Astrocyte (in vitro differentiated cells and primary cell): ENCODE measurements around the gene CNTNAP2. TPM values are rescaled to one million over a fixed set of nuclear protein-coding genes. Genes with fewer than 3 reads are reported as not detected.

Experiments used
- DNase-seq: peaks from one replicate; pipeline ENCODE4 v3.0.0-alpha.2; 2010; ENCODE audit warnings: low read depth
- FAIRE-seq: peaks from 2 replicates; lab custom pipeline; 2011; peaks lifted over from hg19 to GRCh38; lab: Jason Lieb, UNC
- H2AFZ ChIP-seq: 2 replicates; pipeline ENCODE4 v1.6.0; 2012; ENCODE audit warnings: low read depth, low read length, inconsistent platforms
- H3K27ac ChIP-seq: 2 replicates; pipeline ENCODE4 v1.5.1; 2011; ENCODE audit warnings: low read depth, low read length, inconsistent platforms
- H3K27me3 ChIP-seq: 2 replicates; pipeline ENCODE4 v1.6.0; 2011; ENCODE audit warnings: low read length, inconsistent platforms; ENCODE audit not compliant: insufficient read depth
- H3K36me3 ChIP-seq: 2 replicates; pipeline ENCODE4 v1.5.1; 2011; ENCODE audit warnings: low read length, inconsistent platforms; ENCODE audit not compliant: insufficient read depth
- H3K4me1 ChIP-seq: 2 replicates; pipeline ENCODE4 v1.5.1; 2011; ENCODE audit warnings: low read length, inconsistent platforms; ENCODE audit not compliant: insufficient read depth
- H3K4me2 ChIP-seq: 2 replicates; pipeline ENCODE4 v1.6.0; 2012; ENCODE audit warnings: low read length, inconsistent platforms
- H3K4me3 ChIP-seq: 2 replicates; pipeline ENCODE4 v1.5.1; 2011; ENCODE audit warnings: low read depth, mild to moderate bottlenecking, low read length, inconsistent platforms; ENCODE audit not compliant: insufficient read depth
- H3K79me2 ChIP-seq: 2 replicates; pipeline ENCODE4 v1.6.0; 2012; ENCODE audit warnings: mild to moderate bottlenecking, low read length, inconsistent platforms; ENCODE audit not compliant: insufficient read depth
- H3K9ac ChIP-seq: 2 replicates; pipeline ENCODE4 v1.6.0; 2012; ENCODE audit warnings: mild to moderate bottlenecking, low read length, inconsistent platforms
- H3K9me3 ChIP-seq: 2 replicates; pipeline ENCODE4 v1.5.1; 2012; ENCODE audit warnings: low read depth, mild to moderate bottlenecking, low read length, inconsistent platforms; ENCODE audit not compliant: insufficient read depth
- H4K20me1 ChIP-seq: 2 replicates; pipeline ENCODE4 v1.6.0; 2012; ENCODE audit warnings: low read length, inconsistent platforms; ENCODE audit not compliant: insufficient read depth
- H3K27ac Mint-ChIP-seq: one replicate; pipeline ENCODE4 v1.8.0; 2021; ENCODE audit warnings: mild to moderate bottlenecking, mixed read lengths; ENCODE audit not compliant: unreplicated experiment
- H3K27me3 Mint-ChIP-seq: one replicate; pipeline ENCODE4 v1.8.0; 2021; ENCODE audit warnings: low read depth, mixed read lengths; ENCODE audit not compliant: unreplicated experiment
- H3K36me3 Mint-ChIP-seq: one replicate; pipeline ENCODE4 v1.8.0; 2021; ENCODE audit warnings: low read depth, mixed read lengths; ENCODE audit not compliant: unreplicated experiment
- H3K4me1 Mint-ChIP-seq: one replicate; pipeline ENCODE4 v1.8.0; 2021; ENCODE audit warnings: low read depth, mixed read lengths; ENCODE audit not compliant: unreplicated experiment
- H3K4me3 Mint-ChIP-seq: one replicate; pipeline ENCODE4 v1.8.0; 2021; ENCODE audit warnings: mild to moderate bottlenecking, moderate library complexity, mixed read lengths; ENCODE audit not compliant: unreplicated experiment
- H3K9me3 Mint-ChIP-seq: one replicate; pipeline ENCODE4 v1.8.0; 2021; ENCODE audit warnings: mild to moderate bottlenecking, mixed read lengths; ENCODE audit not compliant: unreplicated experiment
- CTCF ChIP-seq: IDR thresholded peaks from 2 replicates; pipeline ENCODE4 v1.5.1; 2011; ENCODE audit warnings: low read depth, mild to moderate bottlenecking, inconsistent platforms, low read length, moderate library complexity; ENCODE audit not compliant: insufficient read depth
- EZH2 ChIP-seq: IDR thresholded peaks from 2 replicates; pipeline ENCODE4 v1.6.1; 2012; ENCODE audit warnings: mild to moderate bottlenecking, low read length, inconsistent platforms; ENCODE audit not compliant: insufficient read depth
- total RNA-seq: library from RNA; stranded (reverse); gene quantifications from 2 replicates; pipeline ENCODE4 v1.2.1, GENCODE V29; 2021

CNTNAP2 gene
- total RNA-seq, 1 donor from 2014 or later: 20.0 TPM

- Mint-ChIP-seq H3K4me3 (no peak overlapping the region), H3K4me1 (peaks cover 7% of the 10 kb centered on the region), H3K27ac (no peak overlapping the region), H3K36me3 (no peaks in the 10 kb centered on the region), H3K27me3 (no peaks in the 10 kb centered on the region), H3K9me3 (no peaks in the 10 kb centered on the region)
- Histone ChIP-seq H3K4me3 (no peak overlapping the region), H3K79me2 (no peaks in the 10 kb centered on the region), H3K9me3 (no peaks in the 10 kb centered on the region), H3K9ac (no peak overlapping the region), H2AFZ (no peak overlapping the region), H3K36me3 (no peaks in the 10 kb centered on the region), H3K27me3 (no peaks in the 10 kb centered on the region), H3K4me2 (no peak overlapping the region), H3K4me1 (no peaks in the 10 kb centered on the region), H4K20me1 (no peaks in the 10 kb centered on the region), H3K27ac (no peak overlapping the region)
- no peak for FAIRE-seq
- TF ChIP-seq EZH2: no peak
- TF ChIP-seq CTCF: no peak
- DNase-seq: no peak
Observed at GRCh38 chr7:146290746-146291145, 174.1 kb downstream of the CNTNAP2 start.

- H3K27me3 Mint-ChIP-seq: no peaks in the 10 kb centered on the region
- H3K4me2 ChIP-seq: no peak overlapping the region
- H3K4me1 ChIP-seq: no peaks in the 10 kb centered on the region
- H2AFZ ChIP-seq: no peak overlapping the region
- no peaks in the 10 kb centered on the region for H3K36me3 ChIP-seq
- no peaks in the 10 kb centered on the region for H3K36me3 Mint-ChIP-seq
- no peaks in the 10 kb centered on the region for H3K9me3 Mint-ChIP-seq
- no peaks in the 10 kb centered on the region for H4K20me1 ChIP-seq
- no peak overlapping the region for H3K4me3 ChIP-seq
- H3K27ac Mint-ChIP-seq: no peak overlapping the region
- no peak overlapping the region for H3K9ac ChIP-seq
- no peak for DNase-seq
- TF ChIP-seq CTCF: no peak
- no peak for TF ChIP-seq EZH2
- H3K79me2 ChIP-seq: no peaks in the 10 kb centered on the region
- no peaks in the 10 kb centered on the region for H3K9me3 ChIP-seq
- no peak overlapping the region for H3K27ac ChIP-seq
- FAIRE-seq: no peak
- no peak overlapping the region for H3K4me3 Mint-ChIP-seq
- peaks cover 2% of the 10 kb centered on the region for H3K4me1 Mint-ChIP-seq
- H3K27me3 ChIP-seq: no peaks in the 10 kb centered on the region
Observed at GRCh38 chr7:146291900-146292299, 175.3 kb downstream of the CNTNAP2 start.

GRCh38 chr7:146296028-146296427 is 179.4 kb downstream of the CNTNAP2 start:
- H3K4me2 ChIP-seq: no peak overlapping the region
- Mint-ChIP-seq H3K4me1 (peaks cover 2% of the 10 kb centered on the region), H3K9me3 (no peaks in the 10 kb centered on the region)

More at GRCh38 chr7:146296028-146296427, 179.4 kb downstream of the CNTNAP2 start:
- FAIRE-seq (no peak), DNase-seq (no peak)
- Mint-ChIP-seq H3K27me3 (no peaks in the 10 kb centered on the region), H3K27ac (no peak overlapping the region), H3K4me3 (no peak overlapping the region), H3K36me3 (no peaks in the 10 kb centered on the region)
- Histone ChIP-seq H3K79me2 (no peaks in the 10 kb centered on the region), H3K36me3 (no peaks in the 10 kb centered on the region), H3K9me3 (no peaks in the 10 kb centered on the region), H3K4me1 (no peaks in the 10 kb centered on the region), H4K20me1 (no peaks in the 10 kb centered on the region), H3K27me3 (no peaks in the 10 kb centered on the region), H2AFZ (no peak overlapping the region), H3K27ac (no peak overlapping the region), H3K9ac (no peak overlapping the region), H3K4me3 (no peak overlapping the region)
- no peak for TF ChIP-seq EZH2
- TF ChIP-seq CTCF: no peak
